ENCODE results near the gene ERC1.

ERC1 gene

DNA sequence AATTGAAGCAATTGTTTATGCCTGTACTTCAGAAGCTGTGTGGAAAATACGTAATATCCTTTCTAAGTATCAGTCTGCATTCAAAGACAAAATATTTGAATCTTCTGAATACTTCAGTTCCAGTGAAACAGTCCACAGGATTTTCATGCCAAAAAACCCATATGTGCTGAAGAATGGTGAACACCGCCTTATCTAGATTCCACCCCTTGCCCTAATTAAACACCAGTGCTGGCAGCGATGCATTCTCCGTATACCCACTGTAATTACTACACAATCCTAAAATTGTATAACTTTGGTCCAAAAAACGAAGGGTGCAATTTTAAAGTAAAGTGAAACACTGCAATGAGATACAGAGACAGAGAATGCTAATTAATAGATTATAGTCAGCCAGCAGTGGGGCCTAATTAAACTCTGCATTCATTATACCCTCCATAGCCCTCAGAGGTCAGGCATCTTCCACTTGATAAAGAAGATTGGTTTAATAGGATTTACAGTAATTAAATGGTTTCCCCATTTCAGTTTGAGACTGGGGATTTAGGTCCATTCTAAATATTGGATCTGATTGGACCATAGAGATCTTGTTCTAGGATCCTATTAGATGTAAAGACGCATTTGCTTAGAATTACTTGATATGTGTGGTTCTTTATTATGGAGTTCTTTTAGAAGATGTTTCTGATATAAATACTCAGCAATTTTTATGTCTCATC, 43.9 kb downstream of the ERC1 start:
- DNase-seq: no peak

DNA sequence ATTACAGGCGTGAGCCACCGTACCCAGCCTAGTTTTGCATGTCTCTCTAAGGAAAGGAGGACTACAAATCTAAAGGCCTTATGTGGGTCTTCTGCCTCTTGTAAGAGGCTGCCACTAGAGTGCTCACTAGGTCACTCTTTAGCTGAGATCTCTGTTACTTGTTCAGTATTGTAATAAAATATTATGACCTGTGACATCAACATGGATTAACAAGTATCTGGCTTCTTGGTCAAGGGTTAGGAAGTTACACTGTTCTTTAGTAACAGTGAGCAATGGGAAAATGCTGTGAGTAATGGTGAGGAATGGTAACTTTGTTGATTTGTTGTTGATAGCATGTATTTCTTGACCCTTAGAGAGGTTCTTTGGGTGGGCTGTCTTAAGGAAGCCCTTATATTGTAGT, 50.5 kb downstream of the ERC1 start:
- no peak for DNase-seq

DNA sequence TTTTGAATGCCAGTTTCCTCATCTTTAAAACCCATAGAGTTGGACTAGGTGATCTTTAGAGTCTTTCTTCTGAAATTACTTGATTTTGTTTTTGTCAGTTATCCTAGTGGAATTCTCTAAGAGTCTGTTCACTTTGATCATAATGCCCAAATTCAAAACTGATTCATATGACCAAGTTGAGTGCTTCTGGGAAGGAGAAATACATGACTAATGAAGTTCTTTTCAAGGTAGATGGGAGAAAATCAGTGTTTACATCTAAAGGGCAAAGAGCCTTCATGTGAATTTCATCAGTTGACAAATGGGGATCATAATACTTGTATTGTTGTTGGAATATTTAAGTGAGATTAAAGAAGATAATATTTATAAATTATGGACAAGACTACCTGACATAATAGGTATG, 53.2 kb downstream of the ERC1 start:
- no peak for DNase-seq

DNA sequence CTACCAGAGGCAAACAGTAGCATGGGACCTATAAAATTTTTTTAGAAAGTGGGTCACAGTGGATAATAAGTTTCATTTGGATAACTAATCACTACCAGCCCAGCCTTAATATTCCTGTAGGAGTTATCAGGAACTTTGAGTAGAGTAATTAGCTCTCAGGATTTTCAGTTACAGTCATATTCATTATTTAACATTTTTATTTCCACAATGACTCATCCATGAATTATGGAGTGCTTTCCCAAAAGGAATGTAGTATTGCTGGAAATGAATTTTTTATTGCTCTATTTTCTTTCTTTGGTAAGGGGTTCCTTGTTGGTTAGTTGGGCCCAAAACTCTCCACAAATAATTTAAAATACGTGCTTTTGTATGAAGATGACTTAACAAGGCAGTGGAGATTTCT, 53.7 kb downstream of the ERC1 start:
- no peak for DNase-seq

DNA sequence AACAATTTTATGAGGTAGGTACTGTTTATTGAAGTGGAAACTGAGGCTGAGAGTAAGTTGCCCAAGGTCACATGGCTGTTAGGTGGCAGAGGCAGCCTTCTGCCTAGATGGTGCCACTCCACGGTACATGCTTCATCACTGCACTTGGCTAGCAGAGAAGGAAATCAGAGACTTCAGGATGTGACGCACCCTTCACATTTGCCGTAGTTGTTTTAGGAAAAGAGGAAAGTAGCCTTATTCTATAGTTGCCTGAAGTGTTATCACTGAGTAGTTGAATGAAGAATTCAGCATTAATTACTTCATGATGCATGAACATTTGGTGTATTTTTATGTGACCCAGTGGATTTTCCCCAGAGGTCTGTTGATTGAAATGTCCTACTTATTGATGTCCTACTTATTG, 55.7 kb downstream of the ERC1 start:
- no peak for DNase-seq

DNA sequence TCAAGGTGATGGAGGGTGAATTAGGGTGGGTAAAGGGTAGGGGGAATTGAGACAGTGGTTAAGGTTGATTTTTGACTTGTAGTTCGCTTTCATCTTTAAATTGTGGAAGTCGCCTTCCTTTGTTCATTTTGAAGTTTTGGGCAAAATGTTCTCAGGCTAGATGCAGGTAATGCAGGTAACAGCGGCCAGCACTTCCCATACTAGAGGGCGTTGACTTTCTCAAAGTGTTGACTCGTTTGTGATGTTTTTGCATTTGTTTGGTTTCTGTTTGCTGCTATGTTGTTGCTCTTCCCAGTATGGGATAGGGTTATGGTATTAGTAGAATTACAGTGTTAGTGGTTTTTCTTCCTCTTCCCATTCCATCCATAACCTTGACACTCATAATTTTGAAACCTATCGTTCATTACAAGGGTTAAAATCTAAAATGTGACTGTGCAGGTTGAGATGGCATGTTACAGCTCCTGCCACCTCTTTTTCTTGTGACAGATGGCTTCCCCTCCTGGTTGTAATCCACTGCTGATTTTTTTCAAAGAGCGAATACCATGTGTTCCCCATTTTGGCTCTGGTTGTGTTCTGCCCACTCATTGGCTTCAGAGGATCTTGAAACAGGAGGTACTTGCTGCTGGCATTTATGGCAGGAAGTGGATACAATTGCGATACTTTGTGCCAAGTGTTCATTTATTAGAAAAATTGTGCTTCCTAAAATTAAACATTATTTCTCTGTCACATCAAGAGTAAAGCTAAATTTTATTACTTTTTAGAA, 57.1 kb downstream of the ERC1 start:
- DNase-seq: no peak

DNA sequence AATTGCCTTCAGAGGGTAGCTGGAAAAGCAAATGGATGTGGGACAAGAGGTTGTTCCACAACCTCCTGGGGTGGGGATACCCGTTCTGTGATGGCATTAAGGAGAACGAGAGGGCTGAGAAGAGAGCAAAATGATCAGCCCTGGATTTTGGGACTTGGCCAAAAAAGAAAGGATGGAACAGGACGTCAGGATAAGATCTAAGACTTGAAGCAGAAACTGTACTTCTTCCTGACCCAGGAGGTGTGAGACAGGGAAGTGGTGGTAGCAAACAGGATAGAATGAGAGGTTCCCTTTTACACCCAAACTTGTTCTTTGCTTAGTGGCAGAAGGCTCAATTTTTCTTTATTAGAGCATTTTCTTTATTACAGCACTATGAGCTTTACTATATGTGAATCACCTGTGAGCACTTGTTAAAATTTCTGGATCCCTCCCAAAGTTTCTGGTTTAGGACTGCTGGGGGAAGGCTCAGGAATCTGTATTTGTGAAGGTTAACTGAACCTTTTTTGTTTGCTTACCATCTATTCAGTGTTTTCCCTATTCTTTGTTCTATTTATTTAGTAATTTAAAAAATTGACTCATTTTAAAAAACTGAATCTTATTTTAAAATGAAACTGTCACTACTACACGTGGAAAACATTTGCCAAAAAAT, 59.2 kb downstream of the ERC1 start:
- no peak for DNase-seq

DNA sequence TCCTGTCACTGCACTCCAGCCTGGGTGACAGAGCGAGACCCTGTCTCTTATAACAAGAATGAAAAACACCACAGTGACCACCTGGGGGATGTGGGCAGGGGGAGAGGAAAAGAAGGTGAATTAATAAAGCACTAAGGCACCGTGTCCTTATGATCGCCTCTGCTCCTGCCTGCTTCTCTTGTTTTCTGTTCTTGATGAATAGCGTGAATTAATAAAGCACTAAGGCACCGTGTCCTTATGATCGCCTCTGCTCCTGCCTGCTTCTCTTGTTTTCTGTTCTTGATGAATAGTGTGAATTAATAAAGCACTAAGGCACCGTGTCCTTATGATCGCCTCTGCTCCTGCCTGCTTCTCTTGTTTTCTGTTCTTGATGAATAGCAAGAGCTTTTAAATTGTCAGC, 60.6 kb downstream of the ERC1 start:
- DNase-seq: peak; percentile 1

DNA sequence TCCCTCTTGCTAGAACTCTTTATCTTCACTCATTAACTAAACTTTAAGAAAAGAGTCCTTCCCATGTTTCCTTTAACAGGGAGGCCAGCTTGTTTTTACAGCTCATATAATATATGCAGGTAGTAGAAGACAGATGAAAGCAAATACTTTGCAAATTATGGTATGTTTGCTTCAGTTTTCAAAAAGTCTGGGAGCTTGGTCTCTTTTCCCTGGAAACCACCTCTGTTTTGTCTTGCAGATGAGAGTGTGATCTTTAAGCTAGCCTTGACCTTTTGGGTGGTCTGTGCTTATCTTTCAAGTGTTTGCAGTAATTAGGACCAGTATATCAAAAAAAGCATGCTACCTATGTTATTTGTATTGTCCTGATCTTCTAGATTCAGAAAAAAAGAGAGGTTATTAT, 62.7 kb downstream of the ERC1 start:
- DNase-seq: no peak

DNA sequence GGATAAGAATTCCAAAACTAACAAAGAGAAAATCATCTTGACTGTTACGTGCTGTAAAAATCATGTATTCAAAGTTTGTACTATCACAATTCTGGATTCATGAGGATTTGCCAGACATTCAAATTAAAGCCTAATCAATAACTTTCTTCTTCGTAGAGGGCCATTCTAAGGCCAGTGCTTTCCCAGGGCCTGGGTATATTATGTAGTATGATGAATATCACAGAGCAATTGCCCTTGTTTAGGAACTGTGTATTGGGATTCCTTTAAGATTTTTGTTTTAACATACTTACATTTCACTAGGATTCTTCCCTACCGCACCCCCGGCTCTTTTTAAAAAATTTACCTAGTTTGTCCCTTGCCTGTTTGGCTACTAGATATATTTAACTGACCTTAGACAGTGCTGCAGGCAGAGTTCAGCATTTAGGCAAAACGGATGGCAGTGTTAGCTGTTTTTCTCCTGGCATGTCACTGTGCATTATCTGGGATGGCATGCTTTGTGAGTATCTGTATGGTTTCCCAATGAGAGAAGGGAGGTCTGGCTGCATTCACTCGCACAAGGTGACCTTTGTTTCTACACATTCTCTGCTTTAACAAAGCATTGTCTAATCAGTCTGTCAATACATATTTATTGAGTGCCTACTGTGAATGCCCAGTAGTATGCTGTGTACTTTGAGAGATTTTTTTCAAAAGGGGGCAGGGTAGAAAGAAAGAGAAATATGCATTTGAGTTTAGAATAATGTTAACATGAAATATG, 63.3 kb downstream of the ERC1 start:
- peak; percentile 28 for DNase-seq

DNA sequence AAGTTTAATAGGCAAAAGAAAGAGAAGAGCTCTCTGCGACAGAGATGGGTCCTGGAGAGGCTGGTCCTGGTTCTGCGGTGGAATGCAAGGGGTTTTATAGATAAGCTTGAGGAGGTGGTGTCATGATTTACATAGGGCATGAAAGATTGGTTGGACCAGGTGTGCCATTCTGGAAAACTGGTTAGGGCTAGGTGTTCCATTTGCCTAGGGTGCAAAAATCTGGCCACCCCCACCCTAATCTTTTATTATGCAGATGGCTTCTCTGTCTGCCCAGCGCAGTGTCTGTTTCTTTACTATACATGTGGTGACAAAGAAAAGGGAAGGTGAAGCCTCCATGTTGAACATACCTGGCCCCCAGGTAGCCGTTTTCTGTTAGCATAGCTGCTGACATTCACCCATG, 65.4 kb downstream of the ERC1 start:
- no peak for DNase-seq

DNA sequence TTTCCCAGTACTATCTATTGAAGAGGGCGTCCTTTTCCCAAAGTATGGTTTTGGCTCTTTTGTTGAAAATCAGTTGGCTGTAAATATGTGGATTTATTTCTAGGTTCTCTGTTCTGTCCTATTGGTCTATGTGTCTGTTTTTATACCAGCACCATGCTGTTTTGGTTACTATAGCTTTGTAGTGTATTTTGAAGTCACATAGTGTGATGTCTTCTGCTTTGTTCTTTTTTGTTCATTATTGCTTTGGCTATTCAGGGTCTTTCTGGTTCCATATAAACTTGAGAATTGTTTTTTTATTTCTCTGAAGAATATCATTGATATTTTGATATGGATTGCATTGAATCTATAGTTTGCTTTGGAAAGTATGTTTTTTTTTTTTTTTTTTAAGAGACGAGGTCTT, 67.4 kb downstream of the ERC1 start:
- DNase-seq: no peak

DNA sequence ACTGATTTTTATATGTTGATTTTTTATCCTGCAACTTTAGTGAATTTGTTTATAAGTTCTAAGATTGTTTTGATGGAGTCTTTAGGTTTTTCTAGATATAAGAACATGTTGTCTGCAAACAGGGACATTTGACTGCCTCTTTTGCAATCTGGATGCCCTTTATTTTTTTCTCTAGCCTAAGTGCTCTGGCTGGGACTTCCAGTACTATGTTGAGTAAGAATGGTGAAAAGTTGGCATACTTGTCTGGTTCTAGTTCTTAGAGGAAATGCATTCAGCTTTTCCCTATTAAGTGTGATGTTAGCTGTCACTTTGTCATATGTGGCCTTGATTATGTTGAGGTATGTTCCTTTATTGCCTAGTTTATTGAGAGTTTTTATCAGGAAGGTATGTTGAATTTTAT, 68.1 kb downstream of the ERC1 start:
- DNase-seq: no peak

DNA sequence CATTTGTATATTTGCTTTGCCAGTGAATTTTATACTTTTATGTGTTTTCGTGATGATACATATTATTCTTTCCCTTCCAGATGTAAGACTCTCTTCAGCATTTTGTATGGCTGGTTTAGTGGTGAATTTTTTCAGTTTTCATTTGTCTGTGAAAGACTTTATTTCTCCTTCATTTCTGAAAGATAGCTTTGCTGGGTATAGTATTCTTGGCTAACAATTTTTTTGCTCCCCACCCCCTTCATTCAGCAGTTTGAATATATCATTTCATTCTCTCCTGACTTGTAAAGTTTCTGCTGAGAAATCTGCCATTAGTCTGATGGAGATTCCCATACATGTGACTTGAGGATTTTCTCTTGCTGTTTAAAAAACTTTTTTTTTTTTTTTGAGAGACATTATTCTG, 72.8 kb downstream of the ERC1 start:
- no peak for DNase-seq

DNA sequence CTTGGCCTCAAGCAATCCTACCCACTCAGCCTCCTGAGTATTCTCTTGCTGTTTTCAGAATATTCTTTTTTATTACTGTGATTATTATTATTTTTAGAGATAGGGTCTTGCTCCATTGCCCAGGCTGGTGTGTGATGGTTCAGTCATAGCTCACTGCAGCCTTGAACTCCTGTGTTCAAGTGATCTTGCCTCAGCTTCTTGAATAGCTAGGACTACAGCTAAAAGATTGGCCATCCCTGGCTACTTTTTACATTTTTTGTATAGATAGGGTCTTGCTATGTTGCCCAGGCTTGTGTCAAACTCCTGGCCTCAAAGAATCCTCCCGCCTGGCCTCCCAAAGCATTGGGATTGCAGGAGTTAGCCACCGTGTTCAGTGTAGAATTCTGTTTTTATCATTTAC, 73.3 kb downstream of the ERC1 start:
- DNase-seq: no peak

DNA sequence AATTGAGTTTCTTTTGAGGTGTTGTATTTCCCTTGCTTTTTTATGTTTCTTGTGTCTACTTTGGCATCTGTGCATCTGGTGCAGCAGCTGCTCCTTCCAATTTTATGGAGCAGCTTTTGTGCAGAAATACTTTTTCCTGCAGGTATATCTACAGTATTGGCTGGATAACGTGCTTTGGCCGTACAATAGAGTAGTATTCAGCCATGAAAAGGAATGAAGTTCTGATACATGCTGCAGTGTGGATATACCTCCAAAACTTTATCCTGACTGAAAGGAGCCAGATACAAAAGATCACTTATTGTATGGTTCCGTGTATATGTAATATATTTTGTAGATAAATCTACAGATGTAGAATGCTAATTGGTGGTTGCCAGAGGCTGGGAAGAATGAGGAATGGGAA, 74.6 kb downstream of the ERC1 start:
- no peak for DNase-seq

DNA sequence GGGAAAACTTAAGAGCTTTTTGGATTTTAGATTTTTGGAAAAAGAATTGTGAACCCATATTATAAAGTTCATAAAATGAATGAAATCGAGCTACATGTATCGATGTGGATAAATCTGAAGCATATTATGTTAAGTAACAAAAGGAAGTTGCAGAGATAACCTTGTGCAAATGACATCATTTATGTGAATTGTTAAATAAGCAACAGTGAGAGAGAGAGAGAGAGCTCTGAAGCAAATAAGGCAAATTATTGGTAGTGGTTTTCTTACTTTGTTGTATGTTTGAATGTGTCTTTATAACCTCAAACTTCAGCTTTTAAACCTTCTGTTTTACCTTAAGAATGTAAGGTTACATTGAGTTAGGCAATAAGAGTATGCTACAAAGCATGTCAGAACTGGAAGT, 78.8 kb downstream of the ERC1 start:
- DNase-seq: no peak

DNA sequence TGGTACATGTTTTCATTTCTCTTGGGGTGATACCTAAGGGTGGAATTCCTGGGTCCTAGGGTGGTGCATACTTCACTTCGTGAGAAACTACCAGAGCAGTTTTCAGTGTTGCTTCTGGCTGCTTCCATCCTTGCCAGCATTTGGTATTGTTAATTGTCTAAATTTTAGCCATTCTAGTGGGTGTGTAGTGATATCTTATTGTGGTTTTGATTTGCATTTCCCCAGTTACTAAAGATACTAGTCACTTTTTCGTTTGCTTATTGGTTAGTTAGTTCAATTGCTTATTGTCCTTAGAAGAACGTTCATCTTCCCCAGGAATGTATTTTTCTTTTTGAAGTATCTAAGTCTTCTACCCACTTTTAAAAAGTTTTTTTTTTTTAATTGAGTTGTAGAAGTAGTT, 80.2 kb downstream of the ERC1 start:
- DNase-seq: no peak

DNA sequence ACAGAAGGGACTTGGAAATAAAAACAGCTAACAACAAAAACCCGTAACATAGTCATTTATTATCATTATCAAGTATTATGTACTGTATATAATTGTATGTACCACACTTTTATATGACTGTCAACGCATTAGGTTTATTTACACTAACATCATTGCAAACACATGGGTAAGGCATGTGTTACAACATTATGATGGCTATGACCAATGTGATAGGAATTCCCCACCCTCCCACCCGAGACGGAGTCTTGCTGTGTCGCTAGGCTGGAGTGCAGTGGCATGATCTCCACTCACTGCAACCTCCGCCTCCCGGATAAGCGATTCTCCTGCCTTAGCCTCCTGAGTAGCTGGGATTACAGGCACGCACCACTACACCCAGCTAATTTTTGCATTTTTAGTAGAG, 82.6 kb downstream of the ERC1 start:
- no peak for DNase-seq

DNA sequence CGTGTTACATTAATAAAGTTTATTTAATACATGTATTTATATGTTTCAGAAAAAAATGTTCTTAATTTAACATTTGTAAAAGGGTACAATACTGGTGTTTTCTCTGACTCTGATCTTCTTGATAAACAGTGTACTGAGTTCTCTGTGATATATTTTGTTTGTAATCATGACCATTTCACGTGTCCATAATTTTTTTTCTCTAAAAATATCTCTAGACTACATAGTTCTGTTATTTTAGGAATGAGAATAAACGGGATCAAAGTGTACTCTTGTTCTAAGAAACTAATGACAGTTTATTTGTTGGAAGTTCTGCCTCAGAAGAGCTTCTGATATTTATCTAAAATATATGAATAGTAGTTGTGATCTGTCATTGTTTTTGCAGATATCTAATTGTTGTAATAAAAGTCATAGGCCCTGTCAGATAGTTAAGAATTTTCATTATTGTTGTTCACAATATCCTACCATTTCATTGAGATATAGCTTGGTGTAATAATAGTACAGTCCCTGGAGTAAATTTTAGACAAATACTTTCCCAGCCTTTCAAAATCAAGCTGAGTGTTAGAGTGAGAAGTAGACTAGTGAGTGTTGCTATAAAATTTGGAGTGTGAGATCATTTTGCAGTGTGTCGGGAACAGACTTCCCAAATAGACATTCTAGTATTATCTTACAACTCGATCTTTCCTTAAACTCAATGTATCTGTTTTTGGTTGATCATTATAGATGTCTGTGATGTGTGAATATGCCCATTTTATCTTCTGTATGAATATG, 86.2 kb downstream of the ERC1 start:
- no peak for DNase-seq

DNA sequence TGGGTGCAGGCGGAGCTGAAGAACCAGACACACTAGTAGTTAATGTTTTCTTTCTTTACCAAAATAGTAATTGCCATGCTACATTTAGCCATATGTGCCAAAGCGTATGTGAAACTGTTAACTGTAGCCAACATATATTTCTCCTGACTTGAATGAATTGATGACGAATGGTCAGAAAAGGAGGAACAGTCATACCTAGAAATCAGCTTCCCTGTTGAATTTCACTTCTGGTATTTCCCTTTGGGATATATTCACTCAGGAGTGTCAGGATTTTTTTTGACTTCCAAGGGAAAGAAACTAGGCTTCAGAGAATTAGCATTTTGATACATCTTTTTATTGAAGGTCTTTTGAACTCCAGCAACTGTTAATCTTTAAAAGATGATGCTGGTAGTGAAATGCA, 87.0 kb downstream of the ERC1 start:
- no peak for DNase-seq

DNA sequence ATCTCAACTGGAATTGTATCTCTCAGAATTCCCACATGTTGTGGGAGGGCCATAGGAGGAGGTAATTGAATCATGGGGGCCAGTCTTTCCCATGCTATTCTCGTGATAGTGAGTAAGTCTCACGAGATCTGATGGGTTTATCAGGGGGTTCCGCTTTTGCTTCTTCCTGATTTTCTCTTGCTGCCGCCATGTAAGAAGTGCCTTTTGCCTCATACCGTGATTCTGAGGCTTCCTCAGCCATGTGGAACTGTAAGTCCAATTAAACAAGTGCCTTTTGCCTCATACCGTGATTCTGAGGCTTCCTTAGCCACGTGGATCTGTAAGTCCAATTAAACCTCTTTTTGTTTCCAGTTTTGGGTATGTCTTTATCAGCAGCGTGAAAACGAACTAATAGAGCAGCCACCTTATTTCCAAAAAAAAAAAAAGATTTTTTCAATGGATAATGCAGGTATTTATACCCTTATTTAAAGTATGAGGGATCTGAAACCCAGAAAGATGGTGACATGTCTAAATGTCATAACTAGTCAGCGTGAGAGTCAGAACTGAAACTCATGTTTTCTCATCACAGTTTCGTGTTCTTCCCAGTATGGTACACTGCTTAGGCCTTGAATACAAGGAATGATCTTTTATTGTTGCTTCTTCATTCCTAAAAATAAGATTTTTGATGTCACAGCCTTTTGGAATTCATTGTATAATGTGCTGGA, 89.6 kb downstream of the ERC1 start:
- no peak for DNase-seq

Data from DMS153 (cell line).